HG02938 (cell line): ENCODE results near the gene MARCHF9.

Experiments
- ATAC-seq: cut with Tn5 transposase; IDR thresholded peaks from one replicate; pipeline ENCODE4 v1.9.1; 2021; ENCODE audit warnings: mild to moderate bottlenecking, moderate library complexity; ENCODE audit not compliant: unreplicated experiment

The MARCHF9 gene

GRCh38 chr12:57724003-57724935 lies 30.6 kb upstream of the MARCHF9 start:
- ATAC-seq: no peak

DNA sequence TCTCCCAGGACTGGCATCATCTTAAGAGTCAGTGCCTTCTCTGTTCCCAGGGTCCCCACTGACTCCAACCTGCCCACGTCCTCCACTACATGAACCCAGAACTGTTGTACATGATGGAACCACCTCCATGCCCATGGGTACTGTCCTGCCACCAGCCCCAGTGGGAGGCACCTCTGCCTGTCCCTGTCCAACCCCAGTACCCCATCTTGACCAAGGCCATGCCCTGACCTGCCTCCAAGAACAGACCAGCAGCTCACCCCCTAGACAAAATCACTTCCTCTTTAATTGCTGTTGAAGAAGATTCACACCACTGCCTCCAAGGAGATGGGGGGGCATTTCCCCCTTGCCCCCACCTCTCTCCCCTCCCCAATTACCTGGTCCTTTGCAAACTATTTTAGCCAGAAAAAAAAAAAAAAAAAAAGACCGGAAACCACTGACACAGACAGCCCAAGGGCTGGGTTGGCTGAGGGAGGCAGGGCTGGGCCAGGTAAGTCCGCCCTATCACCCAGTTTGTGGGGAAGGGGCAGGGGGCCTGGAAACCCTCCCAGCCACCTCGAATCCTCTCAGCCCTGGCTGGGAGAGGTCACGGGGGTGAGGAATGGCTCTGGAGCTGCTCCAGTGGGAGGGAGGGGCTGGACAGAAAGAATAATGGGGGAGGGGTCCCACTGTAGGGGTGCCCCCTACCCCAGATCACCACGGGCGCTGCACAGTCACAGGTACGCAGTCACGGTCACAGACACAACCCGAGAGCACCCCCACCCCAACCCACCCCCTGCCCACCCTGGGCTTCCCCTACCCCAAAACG lies 29.8 kb upstream of the MARCHF9 start:
- no peak for ATAC-seq

DNA sequence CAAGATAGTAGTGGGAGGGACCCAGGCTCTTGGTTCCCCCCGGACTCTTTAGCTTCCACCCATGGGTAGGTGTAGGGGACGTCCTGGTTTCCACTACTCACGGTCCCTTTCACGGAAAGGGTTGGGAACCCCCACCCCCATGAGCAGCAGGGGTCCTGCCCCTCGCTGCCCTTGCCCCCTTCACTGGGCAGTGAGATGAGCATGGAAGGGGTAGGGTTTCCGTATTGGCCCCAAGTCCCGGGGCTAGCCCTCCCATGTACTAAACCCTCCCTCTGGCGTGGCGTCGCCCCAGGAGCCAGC lies 29.1 kb upstream of the MARCHF9 start:
- no peak for ATAC-seq

- no peak for ATAC-seq
Observed at GRCh38 chr12:57726151-57726883, 28.6 kb upstream of the MARCHF9 start.

- ATAC-seq: no peak
Observed at GRCh38 chr12:57726884-57727757, 27.8 kb upstream of the MARCHF9 start.

GRCh38 chr12:57727758-57728395 lies 27.0 kb upstream of the MARCHF9 start:
- ATAC-seq: no peak

DNA sequence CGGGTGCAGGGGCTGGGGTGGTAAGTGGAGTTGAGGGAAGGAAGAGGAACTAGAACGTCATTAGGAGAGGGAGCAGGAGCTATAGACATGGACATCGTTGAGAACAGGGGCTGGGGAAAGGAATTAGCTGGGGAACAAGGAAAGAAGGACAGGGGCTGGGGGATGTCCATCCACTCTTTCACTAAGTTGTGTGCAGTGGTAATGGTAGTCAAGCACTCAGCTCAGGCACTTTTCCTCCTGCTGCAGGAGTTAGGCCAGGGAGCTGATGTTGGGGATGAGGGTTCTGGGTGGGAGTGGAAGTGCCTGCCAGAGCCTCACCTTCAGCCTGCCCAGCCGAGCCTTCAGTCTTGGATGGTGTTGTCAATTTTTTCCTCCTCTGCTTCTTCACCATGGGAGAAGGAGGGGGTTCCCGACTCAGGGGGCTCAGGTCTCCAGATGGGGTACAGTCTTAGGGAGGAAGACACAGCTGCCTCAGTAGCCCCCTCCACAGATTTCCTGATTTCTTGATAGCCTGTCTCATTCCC lies 25.5 kb upstream of the MARCHF9 start:
- no peak for ATAC-seq

- ATAC-seq: no peak
Observed at GRCh38 chr12:57730336-57731067, 24.4 kb upstream of the MARCHF9 start.

DNA sequence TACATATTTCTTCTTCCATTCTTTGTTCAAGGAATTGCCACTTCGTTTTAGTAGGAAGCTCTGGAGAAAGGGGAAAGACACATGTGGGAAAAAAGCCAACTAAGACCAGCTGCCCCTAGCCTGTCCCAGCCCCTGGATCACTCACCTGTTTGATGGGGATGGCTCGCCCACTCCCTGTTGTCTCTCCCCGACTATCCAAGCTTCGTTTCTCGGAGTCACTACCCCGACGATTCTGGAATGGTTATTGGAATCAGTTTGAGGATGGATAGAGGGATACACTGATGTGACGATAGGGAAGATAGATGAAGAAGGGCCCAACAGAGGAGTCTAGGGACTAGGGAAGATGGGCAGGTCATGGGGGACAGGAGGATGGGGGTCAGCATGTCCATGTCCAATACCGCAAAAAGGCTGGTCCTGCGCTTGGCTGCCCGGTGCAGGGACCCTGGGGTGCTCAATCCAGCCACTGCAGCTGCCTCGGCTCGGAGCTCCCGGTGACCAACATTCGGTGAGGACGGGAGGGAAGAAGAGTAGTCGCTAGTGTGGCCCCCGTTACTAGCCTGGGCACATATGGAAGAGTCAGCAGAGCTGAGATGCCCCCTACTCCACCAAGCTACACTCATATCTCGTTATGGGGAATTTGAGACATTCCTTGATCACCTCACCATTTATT lies 23.4 kb upstream of the MARCHF9 start:
- no peak for ATAC-seq

DNA sequence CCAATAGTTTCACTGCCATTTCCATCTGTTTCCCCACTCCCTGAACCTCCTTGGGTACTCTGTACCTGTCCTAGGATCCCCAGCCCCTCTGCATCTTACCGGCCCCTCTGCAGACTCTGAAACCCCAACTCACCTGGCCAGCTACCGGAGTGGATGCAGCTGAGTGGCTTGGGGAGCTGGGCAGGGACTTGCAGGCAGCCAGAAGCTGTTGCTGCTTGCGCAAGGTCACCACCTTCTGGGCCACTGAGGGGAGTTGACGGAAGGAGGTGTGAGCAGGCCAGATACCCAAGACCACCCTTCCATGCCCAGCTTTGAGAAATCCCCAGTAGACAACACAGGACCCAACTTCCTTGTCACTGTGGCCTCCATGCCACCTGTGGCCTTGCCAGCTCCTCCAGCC lies 22.6 kb upstream of the MARCHF9 start:
- no peak for ATAC-seq

- ATAC-seq: no peak
Observed at GRCh38 chr12:57732726-57733593, 21.9 kb upstream of the MARCHF9 start.

- ATAC-seq: no peak
Observed at GRCh38 chr12:57733928-57734327, 21.0 kb upstream of the MARCHF9 start.

GRCh38 chr12:57734591-57734990 lies 20.3 kb upstream of the MARCHF9 start:
- ATAC-seq: no peak

- ATAC-seq: no peak
Observed at GRCh38 chr12:57735198-57735855, 19.6 kb upstream of the MARCHF9 start.

DNA sequence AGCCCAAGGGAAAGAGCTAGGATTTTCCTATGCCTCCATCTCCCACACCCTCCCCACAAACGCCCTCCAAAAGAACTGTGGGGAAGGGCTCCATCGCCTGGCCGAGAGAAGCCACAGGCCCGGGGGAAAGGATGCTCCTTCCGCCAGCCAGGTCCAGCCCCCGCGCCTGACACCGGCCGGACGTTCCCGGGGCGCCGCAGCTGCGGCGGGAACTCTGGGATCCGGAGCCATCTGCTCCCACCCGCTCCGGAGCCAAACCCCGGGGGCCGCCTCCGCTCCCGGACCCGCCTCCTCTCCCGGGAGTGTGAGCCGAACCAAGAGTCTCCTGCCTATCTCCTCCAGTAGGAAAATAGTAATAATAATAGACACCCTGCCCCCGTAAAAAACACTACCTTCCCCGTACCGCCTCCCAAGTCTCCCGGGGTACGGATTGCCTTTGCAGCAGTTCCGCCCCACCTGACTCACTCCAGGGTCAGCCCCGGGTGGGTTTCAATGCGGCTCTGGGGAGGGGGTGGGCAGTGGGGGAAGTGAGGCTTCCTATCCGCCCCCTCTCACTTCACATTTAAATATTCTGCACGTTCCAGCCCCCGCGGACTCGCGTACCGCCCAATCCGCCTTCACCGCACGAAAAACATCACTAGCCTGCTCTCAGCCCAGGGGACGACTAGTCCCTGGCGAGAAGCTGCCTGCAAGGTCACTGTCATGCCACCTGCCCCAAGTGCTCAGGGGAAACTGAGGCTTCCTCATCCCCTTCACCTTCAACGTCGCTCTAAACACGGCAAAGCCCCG lies 18.8 kb upstream of the MARCHF9 start:
- ATAC-seq: no peak

GRCh38 chr12:57736741-57737466 lies 18.0 kb upstream of the MARCHF9 start:
- ATAC-seq: no peak
